GM19025 (cell line): ENCODE measurements around the gene ST6GAL2.

Source experiments
- ATAC-seq: cut with Tn5 transposase; IDR thresholded peaks from one replicate; pipeline ENCODE4 v1.9.1; 2021; ENCODE audit warnings: mild to moderate bottlenecking, low read depth, moderate library complexity; ENCODE audit not compliant: unreplicated experiment

The ST6GAL2 gene

GRCh38 chr2:106758901-106759497 lies 127.0 kb downstream of the ST6GAL2 start:
- no peak for ATAC-seq
